ENCODE data around the gene CDC42SE2.
"Not testable (repeated sequence)": the region's sequence is repeated elsewhere in the genome, so short reads cannot be mapped to it uniquely, and the experiment has no call there.

The CDC42SE2 gene

DNA sequence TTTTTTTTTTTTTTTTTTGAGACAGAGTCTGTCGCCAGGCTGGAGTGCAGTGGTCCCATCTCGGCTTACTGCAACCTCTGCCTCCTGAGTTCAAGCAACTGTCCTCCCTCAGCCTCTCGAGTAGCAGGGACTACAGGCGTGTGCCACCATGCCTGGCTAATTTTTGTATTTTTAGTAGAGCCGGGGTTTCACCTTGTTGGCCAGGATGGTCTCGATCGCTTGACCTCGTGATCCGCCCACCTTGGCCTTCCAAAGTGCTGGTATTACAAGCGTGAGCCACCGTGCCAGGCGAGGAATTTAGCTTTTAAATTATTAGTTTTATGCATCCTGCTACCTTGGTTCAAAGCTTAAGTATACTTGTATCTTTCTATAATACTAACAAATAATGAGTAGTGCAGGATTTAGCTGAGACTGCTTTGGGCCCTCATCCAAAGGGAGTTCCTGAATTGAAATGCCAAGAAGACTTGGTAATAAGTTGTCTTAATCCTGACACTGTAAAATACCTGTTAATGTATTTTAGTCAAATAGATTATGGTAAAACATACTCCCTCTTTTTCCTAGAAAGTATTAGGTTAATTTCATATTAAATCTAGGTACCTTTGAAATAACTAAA is 5.0 kb downstream of the CDC42SE2 start:
- no peak overlapping the region for H3K4me3 ChIP-seq (ENCODE audit: low read depth, low read length)
- TF ChIP-seq, protein P1, sequence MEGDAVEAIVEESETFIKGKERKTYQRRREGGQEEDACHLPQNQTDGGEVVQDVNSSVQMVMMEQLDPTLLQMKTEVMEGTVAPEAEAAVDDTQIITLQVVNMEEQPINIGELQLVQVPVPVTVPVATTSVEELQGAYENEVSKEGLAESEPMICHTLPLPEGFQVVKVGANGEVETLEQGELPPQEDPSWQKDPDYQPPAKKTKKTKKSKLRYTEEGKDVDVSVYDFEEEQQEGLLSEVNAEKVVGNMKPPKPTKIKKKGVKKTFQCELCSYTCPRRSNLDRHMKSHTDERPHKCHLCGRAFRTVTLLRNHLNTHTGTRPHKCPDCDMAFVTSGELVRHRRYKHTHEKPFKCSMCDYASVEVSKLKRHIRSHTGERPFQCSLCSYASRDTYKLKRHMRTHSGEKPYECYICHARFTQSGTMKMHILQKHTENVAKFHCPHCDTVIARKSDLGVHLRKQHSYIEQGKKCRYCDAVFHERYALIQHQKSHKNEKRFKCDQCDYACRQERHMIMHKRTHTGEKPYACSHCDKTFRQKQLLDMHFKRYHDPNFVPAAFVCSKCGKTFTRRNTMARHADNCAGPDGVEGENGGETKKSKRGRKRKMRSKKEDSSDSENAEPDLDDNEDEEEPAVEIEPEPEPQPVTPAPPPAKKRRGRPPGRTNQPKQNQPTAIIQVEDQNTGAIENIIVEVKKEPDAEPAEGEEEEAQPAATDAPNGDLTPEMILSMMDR (IDR thresholded peaks at IDR 0.05; ENCODE audit: borderline replicate concordance, insufficient read depth, low read depth, low read length) = no peak

DNA sequence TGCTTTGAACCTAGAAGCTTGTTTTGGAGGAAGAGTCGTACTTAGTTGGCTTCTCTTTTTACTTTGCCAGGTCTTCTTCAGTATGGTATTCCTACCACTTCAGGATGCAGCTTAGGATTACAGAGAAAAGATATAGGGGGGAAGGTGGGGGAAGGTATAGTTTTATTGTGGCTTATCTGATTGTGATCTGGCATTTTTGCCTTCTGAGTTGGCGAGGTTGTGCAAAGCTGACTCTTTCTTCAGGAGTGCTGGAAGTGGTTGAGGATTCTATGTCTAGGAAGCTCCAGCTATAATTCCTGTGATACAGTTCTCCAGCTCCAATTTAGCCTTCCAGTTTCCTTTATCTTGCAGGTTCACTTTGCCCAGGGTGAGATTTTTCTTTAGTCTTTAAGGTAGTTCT is 7.0 kb downstream of the CDC42SE2 start:
- H3K4me3 ChIP-seq (ENCODE audit: low read depth, low read length) = no peak overlapping the region
- TF ChIP-seq, protein P1 (IDR thresholded peaks at IDR 0.05; ENCODE audit: borderline replicate concordance, insufficient read depth, low read depth, low read length) = no peak

DNA sequence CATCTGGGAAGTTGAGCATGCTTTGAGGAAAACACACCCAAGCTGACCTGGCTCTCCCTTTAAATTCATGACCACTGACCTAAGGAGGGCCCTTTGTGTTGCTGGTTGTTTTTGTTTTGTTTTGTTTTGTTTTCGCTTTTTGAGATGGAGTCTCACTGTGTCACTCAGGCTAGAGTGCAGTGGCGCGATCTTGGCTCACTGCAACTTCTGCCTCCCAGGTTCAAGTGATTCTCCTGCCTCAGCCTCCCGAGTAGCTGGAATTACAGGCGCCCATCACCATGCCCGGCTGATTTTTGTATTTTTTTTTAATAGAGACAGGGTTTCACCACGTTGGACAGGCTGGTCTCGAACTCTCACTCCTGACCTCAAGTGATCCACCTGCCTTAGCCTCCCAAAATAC is 8.0 kb downstream of the CDC42SE2 start:
- H3K4me3 ChIP-seq (ENCODE audit: low read depth, low read length) = not testable (repeated sequence)

DNA sequence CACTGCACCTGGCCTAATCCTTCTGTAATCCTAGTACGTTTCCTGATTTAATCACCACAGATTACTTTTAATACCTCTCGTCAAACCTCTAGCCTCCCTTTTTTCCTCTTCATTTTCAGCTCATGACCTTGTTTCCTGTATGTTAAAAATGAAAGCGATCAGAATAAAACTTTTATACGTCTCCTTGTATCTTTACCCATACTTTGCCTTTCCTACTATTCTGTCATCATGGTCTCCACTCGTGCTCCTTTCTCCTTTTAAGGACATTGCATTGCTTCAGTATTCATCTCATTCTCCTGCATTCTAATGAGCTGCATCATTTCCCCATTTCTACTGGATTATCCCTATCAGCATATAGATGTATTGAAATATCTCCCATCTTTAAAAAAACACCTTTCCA is 8.5 kb downstream of the CDC42SE2 start:
- TF ChIP-seq, protein P1 (IDR thresholded peaks at IDR 0.05; ENCODE audit: borderline replicate concordance, insufficient read depth, low read depth, low read length) = no peak
- H3K4me3 ChIP-seq (ENCODE audit: low read depth, low read length) = peak overlapping the region; percentile 10

DNA sequence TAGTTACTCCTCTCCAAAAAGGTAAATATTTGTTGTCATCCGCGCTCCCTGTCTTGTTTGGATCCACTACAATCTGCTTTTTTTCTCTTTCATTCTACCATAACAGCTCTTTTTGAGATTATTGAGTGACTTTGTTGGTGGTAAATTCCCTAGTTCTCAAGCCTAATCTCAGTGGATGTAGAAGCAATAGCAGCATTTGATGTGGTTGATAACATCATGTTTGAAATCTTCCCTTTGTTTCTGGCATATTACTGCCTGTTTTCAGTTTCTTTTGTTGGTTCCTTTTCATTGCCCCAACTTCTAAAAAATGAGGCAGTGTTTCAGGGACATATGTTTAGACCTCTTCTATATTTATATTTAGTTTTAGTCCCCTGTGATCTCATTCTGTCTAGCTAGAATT is 8.9 kb downstream of the CDC42SE2 start:
- TF ChIP-seq, protein P1 (IDR thresholded peaks at IDR 0.05; ENCODE audit: borderline replicate concordance, insufficient read depth, low read depth, low read length) = no peak
- peak overlapping the region; percentile 10 for H3K4me3 ChIP-seq (ENCODE audit: low read depth, low read length)

DNA sequence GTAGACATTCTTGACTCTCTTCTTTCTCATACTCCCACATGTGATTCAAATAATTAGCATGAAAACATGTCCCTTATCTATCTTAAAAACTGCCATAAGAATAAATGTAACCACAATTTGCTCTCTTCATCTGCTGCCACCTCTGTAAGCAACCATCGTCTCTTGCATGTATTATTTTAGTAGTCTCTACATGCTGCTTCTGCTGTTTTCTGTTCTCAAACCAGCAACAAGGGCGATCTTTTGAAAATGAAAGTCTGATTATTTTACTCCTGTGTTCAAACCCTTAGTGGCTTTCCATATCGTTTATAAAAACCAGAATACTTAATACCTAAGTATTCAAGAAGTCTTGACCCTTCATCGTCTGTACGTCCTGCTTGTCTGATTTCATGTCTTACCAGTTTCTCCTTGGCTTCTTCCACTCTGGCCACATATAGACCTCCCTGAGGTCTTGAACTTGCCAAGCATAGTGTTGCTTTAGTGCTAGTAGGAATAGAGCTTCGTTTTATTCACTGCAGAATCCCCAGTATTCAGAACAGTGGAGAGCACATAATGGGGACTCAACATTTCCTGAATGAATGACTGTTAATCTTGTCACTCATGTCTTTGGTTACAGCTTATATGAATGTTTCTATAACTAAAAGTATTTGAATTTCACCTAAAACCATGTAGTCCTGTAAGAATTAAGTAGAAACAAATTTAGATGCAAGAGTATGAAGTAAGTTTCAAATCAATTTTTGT is 10.6 kb downstream of the CDC42SE2 start:
- TF ChIP-seq, protein P1 (IDR thresholded peaks at IDR 0.05; ENCODE audit: borderline replicate concordance, insufficient read depth, low read depth, low read length) = no peak
- no peak overlapping the region for H3K4me3 ChIP-seq (ENCODE audit: low read depth, low read length)

DNA sequence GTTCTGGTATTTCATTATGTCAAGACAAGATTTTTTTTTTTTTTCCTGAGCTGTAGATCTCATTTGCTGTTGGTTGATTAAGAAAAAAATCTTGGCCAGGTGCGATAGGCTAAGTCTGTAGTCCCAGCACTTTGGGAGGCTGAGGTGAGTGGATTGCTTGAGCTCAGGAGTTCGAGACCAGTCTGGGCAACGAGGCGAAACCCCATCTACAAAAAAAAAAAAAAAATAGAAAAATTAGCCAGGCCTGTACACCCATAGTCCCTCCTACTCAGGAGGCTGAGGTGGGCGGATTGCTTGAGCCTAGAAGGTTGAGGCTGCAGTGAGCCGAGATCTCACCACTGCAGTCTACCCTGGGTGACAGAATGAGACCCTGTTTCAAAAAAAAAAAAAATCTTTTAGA is 12.2 kb downstream of the CDC42SE2 start:
- H3K4me3 ChIP-seq (ENCODE audit: low read depth, low read length) = no peak overlapping the region
- TF ChIP-seq, protein P1 (IDR thresholded peaks at IDR 0.05; ENCODE audit: borderline replicate concordance, insufficient read depth, low read depth, low read length) = no peak
